HCT116 (cell line): ENCODE data around the gene UBXN2A. TPM values are rescaled to one million over a fixed set of nuclear protein-coding genes. Genes with fewer than 3 reads are reported as not detected.

Experiments
- ATAC-seq: fragments of 200-7000 bp; cut with Tn5 transposase; 2 replicates; pipeline ENCODE4 v1.9.1; 2020; ENCODE audit warnings: mild to moderate bottlenecking, moderate library complexity
- BruUV-seq: library from RNA; stranded (reverse); fragments of 400-500 nt; replicated peaks from 2 replicates; lab custom pipeline; 2021; lab: Mats Ljungman, UMichigan
- CTCF ChIA-PET: fragments of 300-600 bp; sonication (Branson Sonifier 250); formaldehyde crosslinking; loops from one replicate; lab custom pipeline; 2021; ENCODE audit warnings: antibody characterized with exemption; lab: Charles Lee
- POLR2A ChIA-PET: fragments of 300-600, 350-600 bp; sonication (Branson Sonifier 250); formaldehyde crosslinking; loops from one replicate; lab custom pipeline; 2021; ENCODE audit warnings: antibody characterized with exemption; lab: Charles Lee
- RAD21 ChIA-PET, 2 experiments: fragments of 300-600 bp; sonication (Branson Sonifier 250); formaldehyde crosslinking; loops; one replicate each; lab custom pipeline; 2023; ENCODE audit warnings: low total read pairs in 2 of 2; ENCODE audit not compliant: uncharacterized antibody in 2 of 2, unreplicated experiment in 2 of 2, low non-redundant PET in 1 of 2; lab: Charles Lee
- DNase-seq: peaks from one replicate; pipeline ENCODE4 v3.0.0-alpha.2; 2010; ENCODE audit warnings: low read depth, low spot score
- H2AFZ ChIP-seq: fragments of 200-600 bp; shearing (Covaris generic), sonication (generic); 2 replicates; pipeline ENCODE4 v1.6.1; 2017; ENCODE audit warnings: low read depth, mixed run types, mixed read lengths, antibody characterized with exemption, low read length; ENCODE audit not compliant: poor library complexity, severe bottlenecking
- H3K27ac ChIP-seq: 2 replicates; pipeline ENCODE4 v1.5.1; 2012; ENCODE audit warnings: low read depth, low read length
- H3K27me3 ChIP-seq: fragments of 200-600 bp; sonication (generic); 2 replicates; pipeline ENCODE4 v1.6.1; 2016; ENCODE audit warnings: mixed run types, low read length, mixed read lengths; ENCODE audit not compliant: insufficient read depth
- H3K36me3 ChIP-seq, 2 experiments: fragments of 200-500 bp in 1 of 2; fragments of 200-600 bp in 1 of 2; sonication (Bioruptor generic) in 1 of 2; sonication (generic) in 1 of 2; 2 replicates each; pipeline versions ENCODE4 v1.5.1 to v1.6.1; 2014 to 2016; ENCODE audit warnings: low read length in 2 of 2, inconsistent platforms in 1 of 2, mixed read lengths in 1 of 2, mixed run types in 1 of 2; ENCODE audit not compliant: insufficient read depth in 2 of 2, control insufficient read depth in 1 of 2
- H3K4me1 ChIP-seq, 2 experiments: fragments of 200-600 bp in 1 of 2; sonication (generic) in 1 of 2; 2 replicates each; pipeline versions ENCODE4 v1.5.1 to v1.6.1; 2012 to 2017; ENCODE audit warnings: low read length in 2 of 2, inconsistent platforms in 1 of 2, mild to moderate bottlenecking in 1 of 2, mixed read lengths in 1 of 2, mixed run types in 1 of 2, moderate library complexity in 1 of 2; ENCODE audit not compliant: insufficient read depth in 2 of 2, control insufficient read depth in 1 of 2
- H3K4me2 ChIP-seq: fragments of 200-600 bp; sonication (generic); 2 replicates; pipeline ENCODE4 v1.6.1; 2017; ENCODE audit warnings: mixed run types, low read length, mixed read lengths
- H3K4me3 ChIP-seq, 2 experiments: fragments of 200-600 bp in 1 of 2; sonication (generic) in 1 of 2; replicated peaks in 1 of 2; 2 replicates each; pipeline ENCODE4 v1.5.1; 2011 to 2016; ENCODE audit warnings: low read length in 2 of 2, control low read depth in 1 of 2, low read depth in 1 of 2, mild to moderate bottlenecking in 1 of 2, mixed read lengths in 1 of 2, mixed run types in 1 of 2
- H3K79me2 ChIP-seq: fragments of 200-600 bp; sonication (generic); 2 replicates; pipeline ENCODE4 v1.6.1; 2017; ENCODE audit warnings: mild to moderate bottlenecking, mixed run types, low read length, moderate library complexity, mixed read lengths; ENCODE audit not compliant: insufficient read depth
- H3K9ac ChIP-seq: fragments of 200-600 bp; sonication (generic); 2 replicates; pipeline ENCODE4 v1.6.1; 2016; ENCODE audit warnings: low read length, mixed read lengths
- H3K9me2 ChIP-seq: fragments of 200-600 bp; sonication (generic), shearing (Covaris generic); 2 replicates; pipeline ENCODE4 v1.6.1; 2017; ENCODE audit warnings: mixed run types, mild to moderate bottlenecking, moderate library complexity; ENCODE audit not compliant: insufficient read depth
- H3K9me3 ChIP-seq, 2 experiments: fragments of 200-500 bp in 1 of 2; fragments of 200-600 bp in 1 of 2; sonication (Bioruptor generic) in 1 of 2; sonication (generic) in 1 of 2; 2 replicates each; pipeline ENCODE4 v1.6.1; 2014 to 2017; ENCODE audit warnings: low read length in 2 of 2, mixed read lengths in 2 of 2, inconsistent platforms in 1 of 2, low read depth in 1 of 2, mild to moderate bottlenecking in 1 of 2, mixed run types in 1 of 2, moderate library complexity in 1 of 2; ENCODE audit not compliant: control insufficient read depth in 1 of 2, insufficient read depth in 1 of 2
- H4K20me1 ChIP-seq: fragments of 200-600 bp; sonication (generic), shearing (Covaris generic); 2 replicates; pipeline ENCODE4 v1.6.1; 2017; ENCODE audit warnings: mixed run types, mild to moderate bottlenecking, moderate library complexity; ENCODE audit not compliant: insufficient read depth
- CBX3 ChIP-seq: IDR thresholded peaks from 2 replicates; pipeline ENCODE4 v1.6.1; 2012; ENCODE audit warnings: low read depth
- CEBPB ChIP-seq: IDR thresholded peaks from 2 replicates; pipeline ENCODE4 v1.6.1; 2012; ENCODE audit warnings: low read depth
- CTCF ChIP-seq, 3 experiments: fragments of 200-600 bp in 1 of 3; sonication (generic) in 1 of 3; IDR thresholded peaks in 2 of 3; conservative IDR thresholded peaks in 1 of 3; 2 replicates each; pipeline ENCODE4 v1.5.1; 2012 to 2017; ENCODE audit warnings: low read depth in 2 of 3, low read length in 2 of 3, antibody characterized with exemption in 1 of 3, borderline replicate concordance in 1 of 3, control low read depth in 1 of 3, mild to moderate bottlenecking in 1 of 3, mixed read lengths in 1 of 3, mixed run types in 1 of 3, moderate library complexity in 1 of 3; ENCODE audit not compliant: insufficient read depth in 1 of 3
- EGR1 ChIP-seq: IDR thresholded peaks from 2 replicates; pipeline ENCODE4 v1.6.1; 2012; ENCODE audit warnings: low read depth
- EZH2phosphoT487 ChIP-seq: fragments of 200-600 bp; IDR thresholded peaks from 2 replicates; pipeline ENCODE4 v1.6.1; 2018; ENCODE audit warnings: antibody characterized with exemption, borderline replicate concordance
- FOSL1 ChIP-seq: IDR thresholded peaks from 2 replicates; pipeline ENCODE4 v1.6.1; 2012; ENCODE audit warnings: low read depth
- JUND ChIP-seq: IDR thresholded peaks from 2 replicates; pipeline ENCODE4 v1.6.1; 2012
- MAX ChIP-seq: IDR thresholded peaks from 2 replicates; pipeline ENCODE4 v1.6.1; 2012
- POLR2A ChIP-seq: IDR thresholded peaks from 2 replicates; pipeline ENCODE4 v1.7.0; 2011; ENCODE audit warnings: borderline replicate concordance; ENCODE audit not compliant: insufficient read depth, insufficient read length; ENCODE audit errors: extremely low read depth
- POLR2AphosphoS5 ChIP-seq: IDR thresholded peaks from 2 replicates; pipeline ENCODE4 v1.6.1; 2011; ENCODE audit warnings: mild to moderate bottlenecking, low read depth, low read length, moderate library complexity
- RAD21 ChIP-seq: IDR thresholded peaks from 2 replicates; pipeline ENCODE4 v1.6.1; 2012; ENCODE audit warnings: low read depth, mild to moderate bottlenecking
- REST ChIP-seq: IDR thresholded peaks from 2 replicates; pipeline ENCODE4 v1.6.1; 2012; ENCODE audit warnings: low read depth
- SIN3A ChIP-seq: IDR thresholded peaks from 2 replicates; pipeline ENCODE4 v1.6.1; 2012; ENCODE audit warnings: low read depth
- SP1 ChIP-seq: IDR thresholded peaks from 2 replicates; pipeline ENCODE4 v1.6.1; 2012; ENCODE audit warnings: low read depth
- SRF ChIP-seq: IDR thresholded peaks from 2 replicates; pipeline ENCODE4 v1.6.1; 2012; ENCODE audit warnings: low read depth
- TCF7L2 ChIP-seq: IDR thresholded peaks from 2 replicates; pipeline ENCODE4 v1.7.0; 2011; ENCODE audit warnings: borderline replicate concordance, inconsistent platforms; ENCODE audit not compliant: insufficient read depth, insufficient read length; ENCODE audit errors: extremely low read depth
- YY1 ChIP-seq: IDR thresholded peaks from 2 replicates; pipeline ENCODE4 v1.6.1; 2011; ENCODE audit warnings: low read length, low read depth, moderate library complexity, mild to moderate bottlenecking; ENCODE audit not compliant: insufficient replicate concordance; ENCODE audit errors: extremely low read depth
- ZBTB33 ChIP-seq: IDR thresholded peaks from 2 replicates; pipeline ENCODE4 v1.6.1; 2011; ENCODE audit warnings: mild to moderate bottlenecking, low read length, moderate library complexity; ENCODE audit not compliant: insufficient replicate concordance; ENCODE audit errors: extremely low read depth
- ZFX ChIP-seq: fragments of 450-650 bp; IDR thresholded peaks from 2 replicates; pipeline ENCODE4 v1.6.1; 2017
- ZNF274 ChIP-seq: fragments of 200-500 bp; sonication (Bioruptor generic); IDR thresholded peaks from 2 replicates; pipeline ENCODE4 v1.6.1; 2014; ENCODE audit warnings: mild to moderate bottlenecking, low read depth, low read length, inconsistent platforms
- intact Hi-C: fragments of 100-400 bp; cut with micrococcal nuclease; formaldehyde crosslinking; loops from 2 replicates; pipeline ENCODE4 v1.10.0; 2022
- total RNA-seq: library from RNA; stranded (reverse); gene quantifications from one replicate; pipeline ENCODE4 v1.2.1, GENCODE V29; 2021; ENCODE audit not compliant: unreplicated experiment

The UBXN2A gene
- total RNA-seq, 1 experiment from 2014 or later = 14.1 TPM

- CTCF ChIA-PET = no interaction called here
- ATAC-seq (no peak), DNase-seq (no peak)
- RAD21 ChIA-PET = no interaction called here
- H4K20me1 ChIP-seq = no peaks in the 10 kb centered on the region
- intact Hi-C loops = no loop called here
- TF ChIP-seq SIN3A (no peak), JUND (no peak), EZH2phosphoT487 (no peak), POLR2A (no peak), REST (no peak), SP1 (no peak), SRF (no peak), RAD21 (no peak), EGR1 (no peak), TCF7L2 (no peak), ZBTB33 (no peak), CTCF (IDR thresholded peaks at IDR 0.05 in 2 of 3, conservative IDR thresholded peaks at IDR 0.05 in 1 of 3; ENCODE audit: borderline replicate concordance in 1 of 3, insufficient read depth in 1 of 3, low read depth in 2 of 3, low read length in 2 of 3) (no peak), FOSL1 (no peak), CBX3 (no peak), CEBPB (no peak), YY1 (no peak), POLR2AphosphoS5 (no peak), ZFX (no peak), ZNF274 (no peak), MAX (no peak)
- no peaks in the 10 kb centered on the region for H3K79me2 ChIP-seq
- H2AFZ ChIP-seq = no peak overlapping the region
- no peaks in the 10 kb centered on the region for H3K9me3 ChIP-seq
- H3K27me3 ChIP-seq = no peaks in the 10 kb centered on the region
- peaks cover 10 to 20% of the 10 kb centered on the region in 2 experiments for H3K4me1 ChIP-seq
- H3K9me2 ChIP-seq = no peaks in the 10 kb centered on the region
- no TSS peak for BruUV-seq
- H3K27ac ChIP-seq = no peak overlapping the region
- H3K9ac ChIP-seq = no peak overlapping the region
- no peak overlapping the region for H3K4me3 ChIP-seq
- no peak overlapping the region for H3K4me2 ChIP-seq
- POLR2A ChIA-PET = no interaction called here
- H3K36me3 ChIP-seq = no peaks in the 10 kb centered on the region
These were observed 72.4 kb downstream of the UBXN2A start for GRCh38 chr2:24012521-24013188.
